GM21367 (cell line): Measurements from ENCODE around the gene IL12B.
"Not testable (repeated sequence)": the region's sequence is repeated elsewhere in the genome, so short reads cannot be mapped to it uniquely, and the experiment has no call there.

ENCODE experiments used
- ATAC-seq: cut with Tn5 transposase; IDR thresholded peaks from one replicate; pipeline ENCODE4 v1.9.1; 2021; ENCODE audit not compliant: unreplicated experiment

IL12B gene

DNA sequence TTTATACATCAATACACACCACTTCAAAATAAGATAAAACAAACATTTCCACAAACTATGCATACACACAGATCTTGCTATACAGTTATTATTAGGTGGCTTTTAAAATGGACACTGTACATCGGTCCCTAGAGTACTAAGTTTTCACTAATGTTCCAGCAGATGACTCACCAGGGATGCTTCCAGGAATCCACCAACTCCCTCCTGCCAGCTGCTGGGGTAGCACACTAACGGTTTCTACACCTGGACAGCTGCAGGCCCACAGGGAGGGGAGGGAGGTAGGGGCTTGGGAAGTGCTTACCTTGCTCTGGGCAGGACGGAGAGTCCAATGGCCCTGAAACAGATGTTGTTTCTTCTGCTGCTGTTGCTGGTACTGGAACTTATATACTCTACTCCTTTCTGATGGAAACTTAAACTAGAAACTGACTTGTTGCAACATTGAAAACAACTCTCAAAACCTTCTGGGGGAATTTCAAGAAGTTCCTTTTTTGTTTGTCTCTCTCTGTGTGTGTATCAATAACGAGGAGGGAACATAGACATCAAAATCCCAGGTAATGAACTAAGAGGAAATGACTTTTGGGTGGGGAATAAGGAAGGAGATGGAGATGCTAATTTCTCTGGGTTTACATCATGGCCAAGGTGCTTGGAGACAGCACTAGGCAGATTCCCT is at the start of gene IL12B:
Gene IL12B (minus strand): TSS at position 357 of the 670 bp plus-strand sequence. CDS start 3,705 bp downstream, outside the sequence.
- no peak for ATAC-seq

GRCh38 chr5:159377653-159378052 is 47.4 kb upstream of the IL12B start:
- no peak for ATAC-seq

DNA sequence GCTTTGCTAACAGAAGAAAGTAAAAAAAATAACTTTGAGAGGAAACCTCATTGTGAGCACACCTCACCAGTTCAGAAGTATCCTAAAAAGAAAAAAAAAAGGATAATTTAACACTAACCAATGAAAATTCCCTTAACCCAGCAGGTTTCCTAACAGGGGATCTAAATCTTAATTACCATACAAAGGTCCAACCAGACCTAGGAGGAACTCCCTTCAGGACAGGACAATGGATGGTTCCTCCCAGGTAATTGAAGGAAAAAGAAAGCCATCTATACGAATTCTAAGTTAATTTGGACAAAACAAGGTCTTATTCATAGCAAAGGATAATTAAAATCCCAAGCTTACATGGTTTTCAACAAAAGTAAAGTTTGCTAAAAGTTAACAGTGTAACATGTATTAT is 37.6 kb upstream of the IL12B start:
- ATAC-seq: not testable (repeated sequence)

DNA sequence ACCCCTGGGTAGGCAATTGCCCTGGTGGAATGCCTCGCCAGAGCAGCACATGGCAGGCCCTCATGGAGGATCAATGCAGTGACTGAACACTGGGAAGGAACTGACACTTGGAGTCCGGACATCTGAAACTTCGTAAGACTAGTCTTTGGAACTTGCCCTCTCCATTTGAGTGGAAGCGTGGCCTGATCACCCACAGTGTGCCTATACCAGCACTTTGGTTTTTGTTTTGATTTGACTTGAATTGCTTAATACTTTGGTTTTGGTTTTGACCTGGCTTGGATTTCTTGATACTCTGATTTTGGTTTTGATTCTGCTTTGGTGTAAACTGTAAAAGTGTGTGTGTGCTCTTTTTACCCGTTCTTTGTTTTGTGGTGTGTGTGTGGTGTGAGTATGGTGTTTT is 36.5 kb upstream of the IL12B start:
- not testable (repeated sequence) for ATAC-seq

DNA sequence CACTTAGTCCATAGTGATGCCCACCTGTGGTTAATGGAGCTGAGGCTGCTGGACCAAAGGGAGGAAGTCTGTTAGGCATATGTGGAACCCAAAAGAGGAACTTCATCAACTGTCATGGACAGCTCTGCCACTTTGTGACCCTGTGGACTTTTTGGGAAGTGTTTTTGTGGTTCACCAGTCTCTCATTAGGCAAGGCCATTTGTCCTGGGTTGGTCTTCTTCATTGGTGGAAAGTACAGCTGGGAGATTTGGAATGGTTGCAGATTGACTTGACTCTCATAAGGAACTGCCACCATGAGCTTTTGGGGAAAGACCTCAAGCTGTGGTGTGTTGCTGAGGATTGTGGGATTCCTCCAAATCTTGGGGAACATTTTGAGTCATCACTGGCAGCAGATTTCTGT is 31.9 kb upstream of the IL12B start:
- ATAC-seq: no peak

DNA sequence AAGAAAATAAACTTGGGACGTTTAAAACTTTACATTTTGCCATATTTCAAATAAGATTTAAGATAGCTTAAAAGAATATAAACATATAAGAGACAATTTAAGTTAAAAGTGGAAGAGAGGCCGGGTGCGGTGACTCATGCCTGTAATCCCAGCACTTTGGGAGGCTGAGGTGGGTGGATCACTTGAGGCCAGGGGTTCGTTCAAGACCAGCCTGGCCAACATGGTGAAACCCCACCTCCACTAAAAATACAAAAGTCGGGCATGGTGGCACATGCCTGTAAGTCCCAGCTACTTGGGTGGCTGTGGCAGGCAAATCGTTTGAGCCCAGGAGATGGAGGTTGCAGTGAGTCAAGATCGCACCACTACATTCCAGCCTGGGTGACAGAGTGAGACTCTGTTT is 29.6 kb upstream of the IL12B start:
- not testable (repeated sequence) for ATAC-seq

DNA sequence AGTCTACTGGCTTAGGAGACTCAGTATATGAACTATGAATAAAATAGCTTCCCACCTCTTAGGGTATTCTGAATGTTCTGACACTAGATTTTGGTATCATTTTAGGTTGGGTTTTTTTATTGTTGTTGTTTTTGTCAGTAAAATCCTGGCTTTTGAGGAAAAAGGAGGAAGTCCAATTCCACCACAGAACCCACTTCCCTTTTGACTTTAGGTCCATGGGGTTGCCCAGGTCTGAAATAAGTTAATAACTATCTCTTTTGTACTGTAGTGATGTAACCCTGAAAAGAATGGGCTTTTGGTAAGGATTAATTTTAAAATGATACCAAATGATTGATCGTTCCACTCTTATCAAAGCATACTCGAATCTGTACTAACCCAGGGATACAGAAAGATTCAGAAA is 29.1 kb upstream of the IL12B start:
- ATAC-seq: no peak

- ATAC-seq: no peak
Observed at GRCh38 chr5:159353661-159354252, 23.5 kb upstream of the IL12B start.

DNA sequence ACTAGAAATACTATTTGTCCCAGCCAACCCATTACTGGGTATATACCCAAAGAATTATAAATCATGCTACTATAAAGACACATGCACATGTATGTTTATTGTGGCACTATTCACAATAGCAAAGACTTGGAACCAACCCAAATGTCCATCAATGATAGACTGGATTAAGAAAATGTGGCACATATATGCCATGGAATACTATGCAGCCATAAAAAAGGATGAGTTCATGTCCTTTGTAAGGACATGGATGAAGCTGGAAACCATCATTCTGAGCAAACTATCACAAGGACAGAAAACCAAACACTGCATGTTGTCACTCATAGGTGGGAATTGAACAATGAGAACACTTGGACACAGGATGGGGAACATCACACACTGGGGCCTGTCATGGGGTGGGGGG is 20.4 kb upstream of the IL12B start:
- not testable (repeated sequence) for ATAC-seq

DNA sequence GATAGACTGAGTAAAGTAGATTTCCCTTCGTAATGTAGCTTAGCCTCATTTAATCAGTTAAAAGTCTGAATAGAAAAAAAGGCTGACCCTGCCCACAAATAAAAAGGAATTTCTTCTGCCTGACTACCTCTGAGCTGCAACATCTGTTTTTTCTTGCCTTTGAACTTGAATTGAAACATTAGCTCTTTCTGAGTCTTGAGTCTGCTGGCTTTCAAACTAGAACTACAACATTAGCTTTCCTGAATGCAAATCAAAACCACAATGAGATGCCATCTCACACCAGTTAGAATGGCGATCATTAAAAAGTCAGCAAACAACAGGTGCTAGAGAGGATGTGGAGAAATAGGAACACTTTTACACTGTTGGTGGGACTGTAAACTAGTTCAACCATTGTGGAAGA is 19.9 kb upstream of the IL12B start:
- not testable (repeated sequence) for ATAC-seq

DNA sequence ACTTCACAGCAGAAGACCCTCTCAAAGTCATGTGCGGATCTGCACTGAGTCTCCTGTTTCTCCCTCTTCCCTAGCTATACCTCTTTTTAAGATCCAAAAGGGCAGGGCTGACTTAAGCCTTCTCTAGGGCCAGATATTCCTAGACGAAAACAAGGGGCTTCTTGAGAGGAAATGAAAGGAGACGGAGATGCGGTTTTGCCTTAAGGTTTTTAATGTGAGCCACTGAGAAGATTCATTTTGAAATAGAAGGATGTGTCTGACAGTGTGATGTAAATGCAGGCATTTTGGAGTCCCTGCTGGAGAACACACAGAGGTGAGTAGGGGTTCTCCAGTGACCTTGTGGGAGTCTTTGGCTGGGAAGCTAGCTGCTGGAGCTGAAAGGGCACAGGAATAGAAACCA is 15.6 kb upstream of the IL12B start:
- ATAC-seq: no peak

DNA sequence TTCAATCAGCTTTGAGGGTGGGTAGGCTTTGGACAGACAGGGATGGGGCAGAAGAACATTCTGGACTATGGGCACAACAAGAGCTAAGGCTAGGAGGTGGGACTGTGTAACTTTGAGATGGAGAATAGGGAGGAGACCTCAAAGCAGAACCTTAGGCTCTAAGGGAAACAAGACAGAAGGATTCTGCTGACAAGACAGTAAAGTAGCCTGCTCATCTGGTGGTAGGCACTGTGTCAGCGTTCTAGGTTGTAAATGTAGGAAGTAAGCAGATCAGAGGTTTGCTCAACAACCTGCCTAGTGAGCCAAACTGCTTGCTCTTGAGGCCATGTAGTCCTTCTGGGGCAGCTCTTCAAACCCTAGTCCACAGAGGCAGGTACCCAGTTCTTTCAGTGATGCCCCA is 15.0 kb upstream of the IL12B start:
- ATAC-seq: no peak

DNA sequence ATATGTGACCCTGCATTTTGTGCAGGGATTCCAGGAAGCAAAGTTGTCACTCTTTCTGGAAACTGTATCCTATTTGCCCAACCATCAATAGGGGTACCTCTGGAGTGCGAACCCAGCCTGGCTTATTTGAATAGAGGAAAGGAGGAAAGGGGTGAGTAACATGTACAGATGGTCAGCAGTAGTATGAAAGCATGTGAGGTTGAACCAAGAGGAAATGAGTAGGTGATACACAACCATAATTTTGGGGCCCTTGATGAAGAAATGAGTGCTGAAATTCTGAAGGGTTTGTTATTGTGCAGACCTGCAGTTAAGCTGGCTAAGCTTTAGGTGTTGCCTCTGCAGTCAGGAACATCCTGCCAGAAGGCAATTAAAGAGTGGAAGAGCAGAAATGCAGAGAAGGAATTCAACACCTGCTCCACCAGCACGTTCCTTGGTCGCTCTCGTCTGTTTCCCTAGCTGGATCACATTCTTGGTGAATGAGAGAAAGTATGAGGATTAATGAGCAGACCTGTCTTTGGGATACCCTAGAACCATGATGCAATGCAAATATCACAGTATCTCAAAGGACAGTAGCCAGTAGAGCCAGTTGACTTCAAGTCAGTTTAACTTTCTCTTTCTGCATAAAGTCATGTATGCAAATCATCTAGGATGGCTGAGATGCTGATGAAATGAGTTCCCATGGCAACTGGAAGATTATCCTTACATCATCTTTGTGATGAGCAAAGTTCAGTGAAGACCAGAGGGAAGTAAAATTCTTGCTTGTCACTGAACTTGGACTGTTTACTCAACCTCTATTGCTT is 13.2 kb upstream of the IL12B start:
- ATAC-seq: no peak

DNA sequence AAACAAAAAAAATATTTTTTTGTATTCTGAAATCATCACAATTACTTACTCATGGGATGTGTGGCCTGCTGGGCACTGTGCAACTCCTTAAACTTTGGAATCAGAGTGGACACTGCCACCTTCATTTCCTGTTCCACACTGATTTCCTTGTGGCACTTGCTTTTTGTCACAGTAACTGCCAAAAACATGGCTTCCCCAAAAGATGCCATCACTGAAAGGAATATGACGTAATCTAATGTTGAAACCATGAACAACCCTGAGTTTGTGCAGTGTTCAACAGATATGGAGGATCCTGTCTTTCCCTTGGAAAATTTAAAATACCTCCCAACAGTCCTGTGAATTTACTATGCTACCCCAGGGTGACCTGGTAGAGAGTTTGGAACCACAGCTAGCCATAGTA is 12.6 kb upstream of the IL12B start:
- no peak for ATAC-seq

DNA sequence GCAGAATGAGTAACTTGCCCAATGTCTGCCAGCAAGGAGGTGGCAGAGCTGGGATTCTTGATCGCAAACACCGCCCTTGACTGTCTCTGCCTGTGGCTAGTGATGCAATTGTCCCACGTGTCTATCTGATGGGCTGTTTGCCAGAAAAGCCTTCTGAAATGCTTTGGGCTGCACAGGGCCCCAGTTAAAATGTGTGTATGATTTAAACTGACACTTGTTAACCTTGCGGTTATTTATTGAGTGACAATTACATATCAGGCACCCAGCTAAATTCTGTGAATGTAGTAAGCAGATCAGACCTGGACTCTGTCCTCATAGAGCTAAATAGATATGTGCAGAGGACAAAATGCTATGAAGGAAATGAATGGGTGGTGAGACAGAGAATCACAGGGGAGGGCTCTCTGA is 11.6 kb upstream of the IL12B start:
- ATAC-seq: no peak

DNA sequence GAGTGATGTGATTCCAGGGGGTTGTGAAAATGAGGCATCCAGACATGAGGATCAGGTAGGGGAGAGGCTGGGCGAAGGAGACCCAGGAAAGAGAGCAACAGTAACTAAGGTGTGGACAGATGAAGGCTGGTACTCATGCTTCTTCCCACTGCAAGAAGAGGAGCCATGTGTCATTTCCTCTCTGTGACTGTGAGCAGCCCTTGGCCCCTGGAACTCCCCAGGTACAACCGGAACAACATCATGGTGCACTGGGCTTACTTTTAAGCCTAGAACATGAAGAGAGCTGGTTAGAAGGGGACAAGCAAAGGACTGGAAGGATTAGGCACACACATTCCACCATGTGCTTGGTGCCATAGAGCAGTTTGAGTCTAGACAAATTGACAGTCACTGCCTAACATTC is 10.9 kb upstream of the IL12B start:
- no peak for ATAC-seq

DNA sequence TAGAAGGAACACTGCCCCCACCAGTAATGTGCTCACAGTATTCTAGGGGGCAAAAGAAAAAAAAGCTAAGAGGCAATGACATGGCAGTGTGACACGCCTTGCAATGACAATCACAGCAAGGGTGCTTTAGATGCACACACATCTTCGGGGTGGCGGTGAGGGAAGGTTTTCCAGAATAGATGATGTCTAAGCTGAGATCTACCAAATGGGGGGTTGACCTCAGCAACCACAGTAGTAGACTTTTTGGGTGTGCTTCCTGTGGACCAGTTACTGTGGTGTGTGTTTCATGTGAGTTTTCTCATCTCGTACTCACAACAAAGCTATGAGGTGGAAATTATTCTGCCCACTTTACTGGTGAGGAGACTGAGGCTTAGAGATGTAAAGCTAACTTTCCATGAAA is 10.2 kb upstream of the IL12B start:
- no peak for ATAC-seq

DNA sequence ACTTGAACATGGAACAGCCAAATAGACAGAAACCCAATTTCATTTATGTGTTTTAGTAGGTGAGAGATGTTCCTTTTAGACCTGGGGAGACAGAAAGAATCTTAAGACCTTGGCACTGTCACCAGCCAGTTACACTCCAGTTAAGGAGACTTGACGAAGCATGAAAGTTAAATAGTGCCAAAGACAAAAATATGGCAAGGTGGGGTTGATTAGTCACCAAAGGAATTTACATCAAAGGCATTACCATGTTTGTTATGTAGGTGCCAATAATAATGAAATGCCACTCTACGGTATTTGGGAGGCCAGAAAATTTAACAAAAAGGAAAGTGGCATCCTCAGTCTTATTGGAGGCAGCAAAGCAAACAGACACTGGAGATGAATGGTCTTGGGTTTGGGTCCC is 9.2 kb upstream of the IL12B start:
- ATAC-seq: no peak

GRCh38 chr5:159338118-159338517 is 7.8 kb upstream of the IL12B start:
- ATAC-seq: no peak

- no peak for ATAC-seq
Observed at GRCh38 chr5:159337016-159337955, 7.0 kb upstream of the IL12B start.

GRCh38 chr5:159336586-159336985 is 6.3 kb upstream of the IL12B start:
- ATAC-seq: no peak
